Stimulated activated CD4-positive, alpha-beta T cell treated with anti-CD3 and anti-CD28 coated beads, Interleukin-1b, Interleukin-23, amount 100 ng/mL, for 4 hours (primary cell): Measurements from ENCODE around the gene MRPL58.
"Not testable (repeated sequence)": the region's sequence is repeated elsewhere in the genome, so short reads cannot be mapped to it uniquely, and the experiment has no call there.

ENCODE experiments used
- DNase-seq, 2 donors: peaks; one replicate each; pipeline ENCODE4 v3.0.0-alpha.2; 2020; ENCODE audit warnings: low read depth in 2 of 2

MRPL58 gene

GRCh38 chr17:74987418-74987908, 25.0 kb upstream of the MRPL58 start, which contains the start of gene CDR2L:
CDR2L (plus strand) TSS chr17:74987632; CDS start chr17:74988044, 412 bp downstream.
- DNase-seq, result peak; percentile 87 to 94

DNA sequence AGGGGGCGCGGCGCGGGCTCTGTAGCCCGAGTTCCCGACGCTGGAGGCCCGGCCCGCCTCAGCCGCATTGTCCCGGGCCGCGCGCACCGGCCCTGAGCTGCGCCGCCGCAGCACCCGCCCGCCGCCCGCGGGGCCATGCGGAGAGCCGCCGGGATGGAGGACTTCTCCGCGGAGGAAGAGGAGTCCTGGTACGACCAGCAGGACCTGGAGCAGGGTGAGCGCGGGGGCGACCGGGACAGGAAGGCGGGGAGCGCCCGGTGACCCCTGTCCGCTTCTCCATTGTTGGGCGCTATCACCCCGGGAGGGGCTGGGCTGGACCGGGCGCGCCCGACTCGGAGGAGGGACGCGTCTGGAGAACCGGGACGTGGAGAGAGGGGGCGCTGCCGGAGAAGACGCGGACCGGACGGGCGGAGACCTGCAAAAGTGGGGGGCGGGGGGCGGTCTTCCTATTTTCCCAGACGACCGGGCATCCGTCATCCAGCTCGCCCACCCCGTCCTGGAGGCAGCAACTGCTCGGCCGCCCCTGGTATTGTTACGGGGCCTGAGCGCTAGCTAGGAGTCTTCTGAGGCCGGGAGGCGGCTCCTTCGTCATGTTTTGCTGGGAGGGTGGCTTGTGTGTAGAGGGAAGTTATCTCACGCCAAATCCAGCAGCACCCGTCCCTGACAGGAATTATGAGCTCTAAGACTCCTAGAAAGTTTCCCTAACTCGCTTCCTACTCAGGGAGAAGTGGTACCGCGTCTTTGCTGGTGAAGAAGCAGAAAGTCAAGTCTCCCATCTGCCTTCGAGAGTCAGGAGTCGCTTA, 24.4 kb upstream of the MRPL58 start:
- peak in 1 of 2 donors; percentile 17 for DNase-seq

GRCh38 chr17:74990581-74991105, 21.8 kb upstream of the MRPL58 start:
- no peak for DNase-seq

DNA sequence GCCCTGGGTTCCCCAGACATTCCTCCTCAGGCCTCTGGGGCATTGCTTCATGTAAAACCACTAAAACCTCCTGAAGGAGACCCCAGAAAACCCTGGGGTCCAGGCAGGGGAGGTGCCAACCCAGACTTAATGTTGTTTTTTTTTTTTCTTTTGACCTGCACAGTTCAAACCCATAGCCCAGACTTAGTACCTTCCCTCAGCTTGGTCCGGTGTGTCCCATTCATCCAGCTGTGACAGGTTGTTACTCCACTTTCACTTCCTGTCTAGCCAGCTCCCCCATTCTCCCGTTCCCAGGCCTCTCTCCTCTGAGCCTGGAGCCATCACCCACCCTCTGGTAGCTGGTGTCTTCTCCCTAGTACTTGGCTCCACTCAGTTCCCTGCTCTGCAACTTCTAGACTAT, 20.2 kb upstream of the MRPL58 start:
- no peak for DNase-seq

DNA sequence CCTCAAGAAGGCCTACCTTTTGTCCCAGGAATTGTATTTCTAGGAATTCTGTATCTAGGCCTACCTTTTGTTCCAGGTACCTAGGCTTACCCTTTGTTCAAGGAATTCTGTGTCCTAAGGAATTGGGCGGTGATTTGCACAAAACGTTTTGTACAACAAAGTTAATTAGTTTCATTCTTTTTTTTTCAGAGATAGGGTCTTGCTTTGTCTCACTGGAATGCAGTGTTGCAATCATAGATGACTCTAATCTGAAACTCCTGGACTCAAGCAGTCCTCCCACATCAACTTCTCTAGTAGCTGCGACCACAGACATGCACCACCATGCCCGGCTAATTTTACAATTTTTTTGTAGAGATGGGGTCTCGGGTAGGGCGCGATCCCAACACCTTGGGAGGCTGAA, 18.0 kb upstream of the MRPL58 start:
- DNase-seq, result no peak

GRCh38 chr17:74995847-74996246, 16.6 kb upstream of the MRPL58 start:
- no peak for DNase-seq

DNA sequence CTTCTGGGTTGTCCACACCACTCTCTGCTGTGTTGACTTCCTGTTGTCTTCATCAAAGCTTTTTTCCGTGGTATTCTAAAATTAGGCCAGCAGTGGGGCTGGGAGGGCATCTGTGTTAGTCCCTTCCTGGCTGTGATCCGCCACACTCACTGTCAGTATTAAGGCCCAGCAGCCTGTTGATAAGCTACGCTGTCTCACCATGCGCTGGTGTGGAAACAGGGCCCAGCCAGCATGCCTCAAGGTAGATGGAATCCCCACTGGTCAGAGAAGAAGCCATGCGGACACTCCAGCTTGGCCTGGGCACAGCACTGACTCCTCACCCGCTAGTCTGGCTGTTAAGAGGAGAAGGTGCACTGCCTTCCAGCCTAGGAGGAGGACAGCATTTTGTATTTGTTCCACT, 13.7 kb upstream of the MRPL58 start:
- no peak for DNase-seq

GRCh38 chr17:74999523-74999922, 12.9 kb upstream of the MRPL58 start:
- DNase-seq, result no peak

DNA sequence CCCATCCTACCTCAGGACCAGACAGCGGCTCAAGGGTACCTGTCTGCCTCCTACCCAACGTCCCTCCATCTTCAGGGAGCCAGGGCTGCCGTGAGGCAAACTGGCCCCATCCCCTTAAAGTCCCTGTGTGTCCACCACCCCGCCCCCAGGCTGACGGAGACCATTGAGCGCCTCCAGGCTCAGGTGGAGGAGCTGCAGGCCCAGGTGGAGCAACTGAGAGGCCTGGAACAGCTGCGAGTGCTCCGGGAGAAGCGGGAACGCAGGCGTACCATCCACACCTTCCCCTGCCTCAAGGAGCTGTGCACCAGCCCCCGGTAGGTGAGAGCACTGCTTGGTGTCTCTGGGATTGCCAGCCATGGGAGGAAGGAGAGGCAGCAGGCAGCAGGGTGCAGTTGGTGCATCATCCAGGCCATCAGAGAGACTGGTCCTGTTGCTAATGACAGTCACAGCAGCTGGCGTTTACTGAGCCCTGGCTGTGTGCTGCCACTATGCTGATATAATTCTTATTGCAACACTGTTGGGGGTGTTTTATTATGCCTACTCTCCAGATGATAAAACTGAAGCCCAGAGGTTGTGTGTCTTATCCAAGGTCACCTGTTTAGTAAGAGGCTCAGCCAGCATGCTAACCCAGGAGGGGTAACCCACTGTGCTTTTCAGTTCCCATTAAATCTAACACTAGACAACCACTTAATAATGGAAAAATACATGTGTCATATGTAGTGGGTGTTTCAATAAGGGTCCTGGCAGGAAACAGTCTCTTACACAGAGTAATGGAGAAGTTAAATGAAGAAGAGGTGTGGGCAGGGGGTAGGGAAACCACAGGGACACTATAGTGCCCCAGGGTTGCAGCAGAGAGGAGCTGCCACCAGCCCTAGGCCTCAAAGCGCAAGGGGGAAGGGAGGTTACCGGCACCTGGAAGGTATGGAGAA, 10.3 kb upstream of the MRPL58 start:
- DNase-seq, result no peak

DNA sequence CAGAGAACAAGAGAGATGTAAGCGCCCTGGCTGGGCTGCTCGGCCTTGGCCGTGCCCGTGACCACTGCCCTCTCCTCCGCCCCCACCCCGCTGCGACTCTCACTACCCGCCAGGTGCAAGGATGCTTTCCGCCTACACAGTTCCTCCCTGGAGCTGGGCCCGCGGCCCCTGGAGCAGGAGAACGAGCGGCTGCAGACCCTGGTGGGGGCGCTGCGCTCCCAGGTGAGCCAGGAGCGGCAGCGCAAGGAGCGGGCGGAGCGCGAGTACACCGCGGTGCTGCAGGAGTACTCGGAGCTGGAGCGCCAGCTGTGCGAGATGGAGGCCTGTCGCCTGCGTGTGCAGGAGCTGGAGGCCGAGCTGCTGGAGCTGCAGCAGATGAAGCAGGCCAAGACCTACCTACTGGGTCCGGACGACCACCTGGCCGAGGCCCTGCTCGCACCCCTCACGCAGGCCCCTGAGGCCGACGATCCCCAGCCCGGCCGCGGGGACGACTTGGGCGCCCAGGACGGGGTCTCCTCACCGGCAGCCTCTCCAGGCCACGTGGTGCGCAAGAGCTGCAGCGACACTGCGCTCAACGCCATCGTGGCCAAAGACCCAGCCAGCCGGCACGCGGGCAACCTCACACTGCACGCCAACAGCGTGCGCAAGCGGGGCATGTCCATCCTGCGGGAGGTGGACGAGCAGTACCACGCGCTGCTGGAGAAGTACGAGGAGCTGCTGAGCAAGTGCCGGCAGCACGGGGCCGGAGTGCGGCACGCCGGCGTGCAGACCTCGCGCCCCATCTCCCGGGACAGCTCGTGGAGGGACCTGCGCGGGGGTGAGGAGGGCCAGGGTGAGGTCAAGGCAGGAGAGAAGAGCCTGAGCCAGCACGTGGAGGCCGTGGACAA, 9.2 kb upstream of the MRPL58 start:
- DNase-seq, result no peak

DNA sequence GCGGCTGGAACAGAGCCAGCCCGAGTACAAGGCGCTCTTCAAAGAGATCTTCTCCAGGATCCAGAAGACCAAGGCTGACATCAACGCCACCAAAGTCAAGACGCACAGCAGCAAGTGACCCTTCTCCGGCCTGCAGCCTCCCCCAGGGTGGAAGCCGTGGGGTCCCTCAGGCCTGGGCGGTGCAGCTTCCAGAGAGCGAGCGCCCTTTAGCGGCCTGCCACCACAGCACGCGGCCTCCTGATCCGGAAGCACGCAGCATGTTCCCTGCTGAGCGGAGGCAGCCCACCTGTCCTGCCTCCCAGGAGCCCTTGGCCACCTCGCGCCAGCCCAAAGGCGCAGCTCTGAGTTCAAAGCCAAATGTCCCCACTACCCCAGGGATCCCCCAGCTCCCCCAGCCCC, 8.5 kb upstream of the MRPL58 start:
- DNase-seq, result no peak

GRCh38 chr17:75004371-75004770, 8.1 kb upstream of the MRPL58 start:
- DNase-seq, result no peak

DNA sequence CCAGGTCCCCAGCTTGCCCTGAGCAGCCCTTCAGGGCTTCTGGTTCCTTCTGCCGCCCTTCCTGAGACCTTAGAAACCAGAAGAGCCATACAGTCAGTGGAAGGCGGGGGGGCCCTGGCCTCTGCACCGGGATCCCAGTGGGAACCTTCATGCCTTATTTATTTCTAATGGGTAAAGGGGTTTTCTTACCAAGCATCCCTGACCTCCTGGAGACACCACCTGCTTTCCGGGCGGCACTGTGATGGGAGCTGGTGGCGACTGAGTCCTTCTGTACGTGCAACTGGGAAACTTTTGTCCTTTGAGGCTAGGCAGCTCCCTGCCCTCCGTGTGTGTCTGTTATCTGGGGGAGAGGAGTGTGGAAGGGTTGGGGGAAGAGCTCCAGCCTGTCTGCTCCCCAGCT, 7.2 kb upstream of the MRPL58 start:
- no peak for DNase-seq

GRCh38 chr17:75006084-75006483, 6.4 kb upstream of the MRPL58 start:
- not testable (repeated sequence) for DNase-seq

DNA sequence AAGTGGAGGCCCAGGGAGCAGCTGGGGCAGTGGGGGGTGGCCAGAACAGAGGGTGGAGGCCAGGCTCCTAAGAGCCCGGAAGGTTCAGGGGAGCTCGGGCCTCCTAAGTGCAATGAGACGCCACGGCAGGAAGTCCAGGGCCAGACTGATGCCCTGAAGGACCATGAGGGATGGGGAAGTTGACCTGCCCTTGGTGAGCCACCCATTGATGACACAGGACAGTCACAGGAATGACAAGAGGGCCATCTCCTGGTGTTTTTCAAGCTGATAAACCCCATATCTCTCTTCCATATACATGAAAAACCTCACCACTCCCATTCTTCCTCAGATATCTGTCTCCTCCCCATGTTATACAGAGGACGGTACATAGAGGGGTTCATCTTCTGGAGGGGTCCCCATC, 5.8 kb upstream of the MRPL58 start:
- no peak for DNase-seq

- no peak for DNase-seq
Observed at GRCh38 chr17:75008373-75008772, 4.1 kb upstream of the MRPL58 start.

DNA sequence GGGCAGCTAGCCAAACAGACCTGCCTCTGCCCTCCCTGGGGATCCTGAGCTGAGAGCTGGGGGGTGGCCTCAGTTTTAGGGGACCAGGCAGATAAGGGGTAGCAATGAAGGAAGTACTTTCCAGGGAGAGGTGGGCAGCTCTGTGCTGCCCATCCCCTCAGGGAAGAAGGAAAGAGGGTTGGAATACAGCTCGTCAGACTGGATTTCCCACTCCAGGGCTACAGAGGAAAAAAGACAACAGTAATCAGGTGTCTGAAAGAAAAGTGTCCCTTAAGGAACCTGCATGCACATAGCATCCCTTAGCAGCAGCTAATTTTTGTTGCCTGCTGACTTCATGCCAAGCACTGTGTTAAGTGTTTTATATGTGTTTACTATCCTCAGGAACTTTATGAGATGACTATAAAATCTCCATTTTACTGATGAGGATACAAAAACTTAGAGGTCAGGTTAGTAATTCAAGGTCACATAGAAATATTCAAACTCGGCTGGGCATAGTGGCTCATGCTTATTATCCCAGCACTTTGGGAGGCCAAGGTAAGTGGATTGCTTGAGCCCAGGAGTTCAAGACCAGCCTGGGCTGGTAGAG, 3.2 kb upstream of the MRPL58 start:
- DNase-seq, result no peak

DNA sequence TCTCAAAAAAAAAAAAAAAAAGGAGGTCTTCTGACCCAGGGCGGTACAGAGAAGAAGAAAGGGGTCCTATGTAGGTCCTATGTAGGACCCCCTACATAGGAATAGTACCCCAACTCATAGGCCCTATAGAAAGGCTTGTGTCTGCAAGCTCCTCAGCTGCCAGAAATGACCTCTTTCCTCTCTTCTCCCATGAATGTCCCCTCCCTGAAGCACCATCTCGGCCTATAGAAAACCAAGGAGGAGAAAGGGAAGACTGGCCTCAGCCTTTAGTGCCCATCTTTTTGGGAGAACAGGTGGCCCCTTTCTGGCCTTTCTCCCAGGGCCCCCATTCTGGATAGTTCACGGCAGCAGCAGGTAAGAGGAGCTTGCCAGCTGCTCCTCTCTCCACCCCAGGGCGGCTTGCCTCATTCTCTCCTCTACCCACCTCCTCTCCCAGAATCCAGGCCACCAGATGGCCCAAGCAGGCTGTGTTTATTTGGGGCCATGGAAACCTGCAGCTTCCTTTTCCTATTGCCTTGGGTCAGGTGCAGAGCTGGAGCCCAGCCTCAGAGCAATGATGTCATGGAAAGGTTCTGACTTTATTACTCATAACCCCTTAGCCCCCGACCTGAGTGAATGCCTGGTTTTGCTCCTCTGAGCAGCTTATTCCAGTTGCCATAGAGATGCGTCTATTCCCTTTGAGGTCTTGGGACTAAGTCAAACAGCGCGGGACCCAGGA, 1.6 kb upstream of the MRPL58 start:
- no peak for DNase-seq

DNA sequence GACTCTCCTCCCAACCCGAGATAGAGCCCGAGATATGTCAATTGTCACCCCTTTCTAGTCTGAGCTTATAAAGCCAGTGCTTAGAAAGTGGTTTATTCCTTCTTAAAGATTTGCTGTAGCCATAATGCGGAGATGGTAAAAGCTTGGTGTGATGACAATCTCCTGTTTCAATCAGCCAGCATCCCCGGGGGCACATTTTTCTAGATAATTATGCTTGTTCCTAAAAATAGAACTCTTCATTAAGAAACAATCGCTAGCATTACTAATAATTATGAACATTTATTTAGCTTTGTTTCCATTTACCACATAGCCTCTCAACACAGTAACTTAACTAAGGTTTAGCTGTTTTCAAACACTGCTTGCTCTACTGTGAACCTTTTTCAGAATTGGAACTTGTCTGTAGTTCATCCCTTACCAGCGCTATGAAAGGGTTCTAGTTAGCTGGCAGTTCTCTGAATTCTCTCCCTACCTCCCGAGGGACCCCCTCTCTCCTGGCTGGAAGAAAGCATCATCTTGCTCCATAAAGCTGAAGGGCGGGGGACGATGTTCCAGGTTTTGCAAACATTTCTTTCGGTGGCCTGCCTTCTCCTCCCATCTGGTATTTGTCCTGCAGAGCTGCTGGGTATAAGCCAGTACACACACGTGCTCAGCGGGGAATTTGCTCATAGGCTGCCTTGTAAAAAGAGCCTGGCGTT, 922 bp upstream of the MRPL58 start:
- DNase-seq, result no peak

DNA sequence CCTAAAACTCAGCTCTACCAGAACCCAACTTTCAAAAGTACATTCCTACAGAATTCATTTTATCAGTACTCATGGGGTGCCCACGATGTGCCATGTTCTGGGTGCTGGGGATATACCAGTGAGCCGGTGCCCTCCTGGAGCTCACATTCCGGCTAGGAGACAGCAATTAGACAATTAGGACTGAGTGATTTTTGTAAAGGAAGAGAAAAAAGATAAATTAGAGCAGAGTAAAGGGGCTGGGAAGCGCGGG, 449 bp upstream of the MRPL58 start:
- no peak for DNase-seq
